ENCODE measurements around the gene NET1.

NET1 gene

GRCh38 chr10:5460468-5461202 is 48.3 kb downstream of the NET1 start:
- no peak for DNase-seq (ENCODE audit: low read depth, low spot score)
- H3K4me1 ChIP-seq (ENCODE audit: insufficient read depth, insufficient read length), result no peaks in the 10 kb centered on the region
- H3K9ac ChIP-seq (ENCODE audit: insufficient read length, low read depth), result no peak overlapping the region
- H3K27me3 ChIP-seq (ENCODE audit: insufficient read depth, insufficient read length), result no peaks in the 10 kb centered on the region
- TF ChIP-seq ZNF274 (IDR thresholded peaks at IDR 0.05; ENCODE audit: low read depth, low read length) (no peak), SUZ12 (IDR thresholded peaks at IDR 0.05; ENCODE audit: extremely low read depth, insufficient read depth, insufficient read length) (no peak), YY1 (IDR thresholded peaks at IDR 0.05; ENCODE audit: insufficient read depth, insufficient read length) (no peak)
- no peaks in the 10 kb centered on the region for H3K9me3 ChIP-seq (ENCODE audit: insufficient read depth, low read length)
- H3K36me3 ChIP-seq (ENCODE audit: insufficient read depth, insufficient read length, low read length), result peaks cover 47% of the 10 kb centered on the region
- no peak overlapping the region for H3K4me3 ChIP-seq (ENCODE audit: insufficient read length, low read depth)

GRCh38 chr10:5461203-5461588 is 48.8 kb downstream of the NET1 start:
- Histone ChIP-seq H3K4me1 (ENCODE audit: insufficient read depth, insufficient read length) (no peaks in the 10 kb centered on the region), H3K36me3 (ENCODE audit: insufficient read depth, insufficient read length, low read length) (peaks cover 41% of the 10 kb centered on the region), H3K9me3 (ENCODE audit: insufficient read depth, low read length) (no peaks in the 10 kb centered on the region), H3K4me3 (ENCODE audit: insufficient read length, low read depth) (no peak overlapping the region), H3K27me3 (ENCODE audit: insufficient read depth, insufficient read length) (no peaks in the 10 kb centered on the region), H3K9ac (ENCODE audit: insufficient read length, low read depth) (no peak overlapping the region)
- no peak for DNase-seq (ENCODE audit: low read depth, low spot score)
- TF ChIP-seq YY1 (IDR thresholded peaks at IDR 0.05; ENCODE audit: insufficient read depth, insufficient read length) (no peak), ZNF274 (IDR thresholded peaks at IDR 0.05; ENCODE audit: low read depth, low read length) (no peak), SUZ12 (IDR thresholded peaks at IDR 0.05; ENCODE audit: extremely low read depth, insufficient read depth, insufficient read length) (no peak)

- Histone ChIP-seq H3K9me3 (ENCODE audit: insufficient read depth, low read length) (no peaks in the 10 kb centered on the region), H3K27me3 (ENCODE audit: insufficient read depth, insufficient read length) (no peaks in the 10 kb centered on the region), H3K4me3 (ENCODE audit: insufficient read length, low read depth) (no peak overlapping the region), H3K4me1 (ENCODE audit: insufficient read depth, insufficient read length) (no peaks in the 10 kb centered on the region), H3K9ac (ENCODE audit: insufficient read length, low read depth) (peak overlapping the region; percentile 11), H3K36me3 (ENCODE audit: insufficient read depth, insufficient read length, low read length) (peaks cover 31% of the 10 kb centered on the region)
- DNase-seq (ENCODE audit: low read depth, low spot score), result no peak
- TF ChIP-seq YY1 (IDR thresholded peaks at IDR 0.05; ENCODE audit: insufficient read depth, insufficient read length) (no peak), ZNF274 (IDR thresholded peaks at IDR 0.05; ENCODE audit: low read depth, low read length) (no peak), SUZ12 (IDR thresholded peaks at IDR 0.05; ENCODE audit: extremely low read depth, insufficient read depth, insufficient read length) (no peak)
Observed at GRCh38 chr10:5461914-5462840, 49.8 kb downstream of the NET1 start.

- TF ChIP-seq SUZ12 (IDR thresholded peaks at IDR 0.05; ENCODE audit: extremely low read depth, insufficient read depth, insufficient read length) (no peak), ZNF274 (IDR thresholded peaks at IDR 0.05; ENCODE audit: low read depth, low read length) (no peak), YY1 (IDR thresholded peaks at IDR 0.05; ENCODE audit: insufficient read depth, insufficient read length) (no peak)
- no peaks in the 10 kb centered on the region for H3K4me1 ChIP-seq (ENCODE audit: insufficient read depth, insufficient read length)
- H3K36me3 ChIP-seq (ENCODE audit: insufficient read depth, insufficient read length, low read length), result peaks cover 26% of the 10 kb centered on the region
- H3K27me3 ChIP-seq (ENCODE audit: insufficient read depth, insufficient read length), result no peaks in the 10 kb centered on the region
- H3K9me3 ChIP-seq (ENCODE audit: insufficient read depth, low read length), result peaks cover under 1% of the 10 kb centered on the region; the same call in 1 of the 2 replicates
- no peak overlapping the region for H3K9ac ChIP-seq (ENCODE audit: insufficient read length, low read depth)
- no peak for DNase-seq (ENCODE audit: low read depth, low spot score)
- no peak overlapping the region for H3K4me3 ChIP-seq (ENCODE audit: insufficient read length, low read depth)
Observed at GRCh38 chr10:5462841-5463293, 50.5 kb downstream of the NET1 start.

GRCh38 chr10:5464546-5464945 is 52.2 kb downstream of the NET1 start:
- H3K9me3 ChIP-seq (ENCODE audit: insufficient read depth, low read length), result peaks cover 8% of the 10 kb centered on the region; the same call in 1 of the 2 replicates
- no peak for DNase-seq (ENCODE audit: low read depth, low spot score)
- no peak overlapping the region for H3K9ac ChIP-seq (ENCODE audit: insufficient read length, low read depth)
- H3K27me3 ChIP-seq (ENCODE audit: insufficient read depth, insufficient read length), result no peaks in the 10 kb centered on the region
- peaks cover 9% of the 10 kb centered on the region for H3K4me1 ChIP-seq (ENCODE audit: insufficient read depth, insufficient read length)
- H3K4me3 ChIP-seq (ENCODE audit: insufficient read length, low read depth), result no peak overlapping the region
- no peak for TF ChIP-seq SUZ12 (IDR thresholded peaks at IDR 0.05; ENCODE audit: extremely low read depth, insufficient read depth, insufficient read length)
- no peak for TF ChIP-seq ZNF274 (IDR thresholded peaks at IDR 0.05; ENCODE audit: low read depth, low read length)
- no peak for TF ChIP-seq YY1 (IDR thresholded peaks at IDR 0.05; ENCODE audit: insufficient read depth, insufficient read length)
- peaks cover 15% of the 10 kb centered on the region for H3K36me3 ChIP-seq (ENCODE audit: insufficient read depth, insufficient read length, low read length)

GRCh38 chr10:5465976-5466450 is 53.7 kb downstream of the NET1 start:
- Histone ChIP-seq H3K4me3 (ENCODE audit: insufficient read length, low read depth) (peak overlapping the region; percentile 41), H3K9me3 (ENCODE audit: insufficient read depth, low read length) (peaks cover 8% of the 10 kb centered on the region; the same call in 1 of the 2 replicates), H3K27me3 (ENCODE audit: insufficient read depth, insufficient read length) (no peaks in the 10 kb centered on the region), H3K9ac (ENCODE audit: insufficient read length, low read depth) (peak overlapping the region; percentile 92), H3K4me1 (ENCODE audit: insufficient read depth, insufficient read length) (peaks cover 19% of the 10 kb centered on the region), H3K36me3 (ENCODE audit: insufficient read depth, insufficient read length, low read length) (peaks cover 2% of the 10 kb centered on the region)
- no peak for DNase-seq (ENCODE audit: low read depth, low spot score)
- no peak for TF ChIP-seq SUZ12 (IDR thresholded peaks at IDR 0.05; ENCODE audit: extremely low read depth, insufficient read depth, insufficient read length)
- TF ChIP-seq ZNF274 (IDR thresholded peaks at IDR 0.05; ENCODE audit: low read depth, low read length), result no peak
- TF ChIP-seq YY1 (IDR thresholded peaks at IDR 0.05; ENCODE audit: insufficient read depth, insufficient read length), result no peak

Data from NT2/D1 (cell line).